ENCODE data around the gene ANKHD1.

ANKHD1 gene

DNA sequence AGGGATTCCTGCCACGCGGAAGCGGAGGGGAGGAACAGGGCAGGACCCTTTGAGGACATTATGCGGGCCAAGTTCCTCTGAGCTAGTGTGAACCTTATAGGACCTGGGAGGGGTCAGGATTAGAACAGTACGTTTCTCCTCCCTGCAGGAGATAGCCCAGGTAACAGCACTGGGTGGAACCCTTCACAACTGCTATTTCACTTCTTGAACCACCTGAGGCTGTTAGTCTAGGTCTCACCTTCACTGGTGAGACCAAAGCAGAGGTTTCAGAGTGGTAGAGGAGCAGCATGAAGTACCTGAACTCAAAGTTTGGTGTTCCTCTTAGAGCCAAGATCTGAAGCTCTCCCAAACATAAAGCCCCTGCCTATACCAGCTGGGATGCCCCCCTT lies 146.7 kb downstream of the ANKHD1 start:
- no peak overlapping the region for H3K4me3 ChIP-seq (replicated peaks; ENCODE audit: low read depth, low read length)
- TF ChIP-seq, protein P1, sequence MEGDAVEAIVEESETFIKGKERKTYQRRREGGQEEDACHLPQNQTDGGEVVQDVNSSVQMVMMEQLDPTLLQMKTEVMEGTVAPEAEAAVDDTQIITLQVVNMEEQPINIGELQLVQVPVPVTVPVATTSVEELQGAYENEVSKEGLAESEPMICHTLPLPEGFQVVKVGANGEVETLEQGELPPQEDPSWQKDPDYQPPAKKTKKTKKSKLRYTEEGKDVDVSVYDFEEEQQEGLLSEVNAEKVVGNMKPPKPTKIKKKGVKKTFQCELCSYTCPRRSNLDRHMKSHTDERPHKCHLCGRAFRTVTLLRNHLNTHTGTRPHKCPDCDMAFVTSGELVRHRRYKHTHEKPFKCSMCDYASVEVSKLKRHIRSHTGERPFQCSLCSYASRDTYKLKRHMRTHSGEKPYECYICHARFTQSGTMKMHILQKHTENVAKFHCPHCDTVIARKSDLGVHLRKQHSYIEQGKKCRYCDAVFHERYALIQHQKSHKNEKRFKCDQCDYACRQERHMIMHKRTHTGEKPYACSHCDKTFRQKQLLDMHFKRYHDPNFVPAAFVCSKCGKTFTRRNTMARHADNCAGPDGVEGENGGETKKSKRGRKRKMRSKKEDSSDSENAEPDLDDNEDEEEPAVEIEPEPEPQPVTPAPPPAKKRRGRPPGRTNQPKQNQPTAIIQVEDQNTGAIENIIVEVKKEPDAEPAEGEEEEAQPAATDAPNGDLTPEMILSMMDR (IDR thresholded peaks at IDR 0.05; ENCODE audit: insufficient read depth, low read length, poor library complexity, severe bottlenecking), result no peak
- no peaks in the 10 kb centered on the region for H3K27me3 ChIP-seq (replicated peaks; ENCODE audit: control insufficient read depth, insufficient read depth, low read length)
- no peak for DNase-seq (ENCODE audit: extremely low read depth, insufficient read length)
- peaks cover 24% of the 10 kb centered on the region for H3K36me3 ChIP-seq (ENCODE audit: control insufficient read depth, insufficient read depth, low read length)

DNA sequence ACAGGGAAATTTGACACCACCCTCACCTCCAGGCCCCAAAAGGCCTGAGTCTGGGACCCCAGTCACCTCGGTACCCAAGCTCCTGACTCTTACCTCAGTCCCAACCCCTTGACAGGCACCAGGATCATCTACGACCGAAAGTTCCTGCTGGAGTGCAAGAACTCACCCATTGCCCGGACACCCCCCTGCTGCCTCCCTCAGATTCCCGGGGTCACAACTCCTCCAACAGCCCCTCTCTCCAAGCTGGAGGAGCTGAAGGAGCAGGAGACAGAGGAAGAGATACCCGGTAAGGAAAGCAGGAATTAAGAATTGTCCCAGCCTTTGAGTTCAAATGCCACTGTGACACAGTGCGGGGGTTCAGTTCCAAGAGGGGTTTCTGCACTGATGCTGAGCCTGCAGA lies 147.2 kb downstream of the ANKHD1 start:
- Histone ChIP-seq H3K36me3 (ENCODE audit: control insufficient read depth, insufficient read depth, low read length) (peaks cover 24% of the 10 kb centered on the region), H3K27me3 (replicated peaks; ENCODE audit: control insufficient read depth, insufficient read depth, low read length) (no peaks in the 10 kb centered on the region), H3K4me3 (replicated peaks; ENCODE audit: low read depth, low read length) (no peak overlapping the region)
- TF ChIP-seq, protein P1 (IDR thresholded peaks at IDR 0.05; ENCODE audit: insufficient read depth, low read length, poor library complexity, severe bottlenecking), result no peak
- no peak for DNase-seq (ENCODE audit: extremely low read depth, insufficient read length)

DNA sequence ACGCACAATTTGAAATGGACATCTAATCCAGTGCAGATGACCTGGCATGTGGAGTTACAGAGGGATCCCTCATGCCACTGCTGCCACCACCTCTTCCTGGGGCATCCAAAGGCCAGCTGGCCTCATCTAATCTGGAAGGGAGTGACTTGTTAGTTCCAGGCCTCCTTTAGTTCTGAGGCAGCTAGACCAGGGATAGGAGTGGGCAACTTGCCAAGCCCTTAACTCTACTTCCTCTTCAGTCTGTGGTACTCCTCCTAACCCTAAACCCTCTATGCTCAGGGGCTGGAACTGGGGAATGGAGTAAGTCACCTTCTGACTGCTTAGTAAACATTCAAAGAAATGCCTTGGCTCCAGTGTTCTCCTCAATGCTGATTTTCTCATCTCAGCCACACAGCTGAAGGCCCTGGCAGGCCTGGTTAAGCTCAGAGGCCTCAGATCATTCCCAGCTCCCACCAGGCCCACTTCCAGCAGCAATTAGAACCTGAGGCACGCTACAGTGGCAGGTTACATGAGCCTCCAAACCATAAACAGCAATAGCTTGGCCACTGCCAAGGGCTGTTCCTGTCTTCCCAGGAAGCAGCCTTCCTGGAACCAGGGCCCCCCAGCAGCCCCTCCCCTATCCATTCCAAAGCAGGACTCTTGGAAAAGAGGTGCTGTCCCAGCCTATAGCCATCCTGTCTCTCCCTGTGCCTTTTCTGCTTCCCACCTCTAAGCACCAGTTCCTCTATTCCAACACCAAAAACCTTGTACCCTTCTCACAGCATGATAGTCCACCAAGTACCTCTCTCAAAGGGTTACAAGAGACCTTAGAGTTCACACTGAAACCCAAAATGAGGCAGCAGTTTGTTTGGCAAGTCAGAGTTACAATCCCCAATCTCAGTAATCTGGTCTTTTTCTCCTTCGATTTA lies 147.9 kb downstream of the ANKHD1 start:
- Histone ChIP-seq H3K27me3 (replicated peaks; ENCODE audit: control insufficient read depth, insufficient read depth, low read length) (no peaks in the 10 kb centered on the region), H3K4me3 (replicated peaks; ENCODE audit: low read depth, low read length) (no peak overlapping the region), H3K36me3 (ENCODE audit: control insufficient read depth, insufficient read depth, low read length) (peaks cover 26% of the 10 kb centered on the region)
- no peak for DNase-seq (ENCODE audit: extremely low read depth, insufficient read length)
- TF ChIP-seq, protein P1 (IDR thresholded peaks at IDR 0.05; ENCODE audit: insufficient read depth, low read length, poor library complexity, severe bottlenecking), result no peak

- TF ChIP-seq, protein P1 (IDR thresholded peaks at IDR 0.05; ENCODE audit: insufficient read depth, low read length, poor library complexity, severe bottlenecking), result no peak
- Histone ChIP-seq H3K27me3 (replicated peaks; ENCODE audit: control insufficient read depth, insufficient read depth, low read length) (no peaks in the 10 kb centered on the region), H3K36me3 (ENCODE audit: control insufficient read depth, insufficient read depth, low read length) (peaks cover 26% of the 10 kb centered on the region), H3K4me3 (replicated peaks; ENCODE audit: low read depth, low read length) (no peak overlapping the region)
- DNase-seq (ENCODE audit: extremely low read depth, insufficient read length), result no peak
Measured at GRCh38 chr5:140550147-140551079, 148.8 kb downstream of the ANKHD1 start.

GRCh38 chr5:140551872-140552271 lies 150.2 kb downstream of the ANKHD1 start:
- H3K36me3 ChIP-seq (ENCODE audit: control insufficient read depth, insufficient read depth, low read length), result peaks cover 26% of the 10 kb centered on the region
- no peak overlapping the region for H3K4me3 ChIP-seq (replicated peaks; ENCODE audit: low read depth, low read length)
- H3K27me3 ChIP-seq (replicated peaks; ENCODE audit: control insufficient read depth, insufficient read depth, low read length), result no peaks in the 10 kb centered on the region
- no peak for DNase-seq (ENCODE audit: extremely low read depth, insufficient read length)
- TF ChIP-seq, protein P1 (IDR thresholded peaks at IDR 0.05; ENCODE audit: insufficient read depth, low read length, poor library complexity, severe bottlenecking), result no peak

Data from GM06990 (cell line).